Tibial nerve (tissue), 4 donors: ENCODE measurements around the gene TP53TG3C.
"Not testable (repeated sequence)": the region's sequence is repeated elsewhere in the genome, so short reads cannot be mapped to it uniquely, and the experiment has no call there.

Experiments
- CTCF ChIP-seq, 5 experiments: fragments of 200-600 bp in 3 of 5; fragments of 450-650 bp in 2 of 5; sonication (generic) in 3 of 5; IDR thresholded peaks; one replicate each; pipeline ENCODE4 v1.5.1; 2016 to 2019; ENCODE audit warnings: antibody characterized with exemption in 5 of 5, mild to moderate bottlenecking in 3 of 5, moderate library complexity in 2 of 5
- EP300 ChIP-seq, 2 donors: sonication (generic); formaldehyde crosslinking; IDR thresholded peaks; one replicate each; pipeline ENCODE4 v1.6.1; 2017; ENCODE audit warnings: antibody characterized with exemption in 2 of 2, mild to moderate bottlenecking in 1 of 2
- POLR2A ChIP-seq, 2 donors: fragments of 450-650 bp; IDR thresholded peaks; one replicate each; pipeline ENCODE4 v1.6.1; 2017; ENCODE audit warnings: antibody characterized with exemption in 2 of 2, mild to moderate bottlenecking in 2 of 2, moderate library complexity in 2 of 2

DNA sequence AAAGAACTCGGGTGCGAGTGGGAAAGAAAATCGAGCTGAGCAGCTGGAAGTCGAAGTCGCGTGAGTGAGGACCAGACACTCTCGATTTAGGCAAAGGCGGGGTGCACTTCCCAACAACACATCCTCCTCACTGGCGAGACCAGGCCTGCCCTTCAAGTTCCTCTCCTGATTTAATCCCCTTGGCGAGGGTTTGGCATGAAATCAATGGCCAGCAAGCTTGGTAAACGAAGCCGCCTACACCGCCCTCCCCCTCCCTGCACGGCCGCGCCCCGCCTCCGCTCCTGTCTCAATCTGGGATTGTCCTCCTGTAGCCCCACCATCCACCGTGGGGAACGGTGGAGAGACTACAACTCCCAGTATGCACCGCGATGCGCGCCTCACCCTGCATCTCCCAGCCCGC is at the start of gene TP53TG3C:
- not testable (repeated sequence) for TF ChIP-seq CTCF, POLR2A, EP300 (IDR thresholded peaks at IDR 0.05)
